Gastroesophageal sphincter (tissue), 4 donors: ENCODE data around the gene PRR20C. TPM values are rescaled to one million over a fixed set of nuclear protein-coding genes. Genes with fewer than 3 reads are reported as not detected.
"Not testable (repeated sequence)": the region's sequence is repeated elsewhere in the genome, so short reads cannot be mapped to it uniquely, and the experiment has no call there.

Experiments
- ATAC-seq: fragments of 150-250 bp; one replicate; pipeline ENCODE4 v1.9.1; 2016; ENCODE audit warnings: mild to moderate bottlenecking, moderate library complexity
- H3K27ac ChIP-seq, 4 donors: fragments of 200-600 bp; sonication (generic) in 3 of 4; 1 replicate in 3 of 4; 2 replicates in 1 of 4; pipeline ENCODE4 v1.5.1; 2016 to 2019
- H3K27me3 ChIP-seq: fragments of 200-600 bp; sonication (generic); one replicate; pipeline ENCODE4 v1.5.1; 2019
- H3K36me3 ChIP-seq, 2 donors: fragments of 200-600 bp; sonication (generic); one replicate each; pipeline ENCODE4 v1.5.1; 2019; ENCODE audit warnings: control low read depth in 1 of 2
- H3K4me1 ChIP-seq, 3 donors: fragments of 200-600 bp; sonication (generic); 1 replicate in 2 of 3; 2 replicates in 1 of 3; pipeline ENCODE4 v1.5.1; 2016 to 2019; ENCODE audit warnings: control low read depth in 2 of 3
- H3K4me3 ChIP-seq, 2 donors: fragments of 200-600 bp; sonication (generic); one replicate each; pipeline ENCODE4 v1.5.1; 2019; ENCODE audit warnings: mild to moderate bottlenecking in 1 of 2, moderate library complexity in 1 of 2
- H3K9me3 ChIP-seq, 3 donors: fragments of 200-600 bp; sonication (generic); one replicate each; pipeline ENCODE4 v1.5.1; 2017 to 2019; ENCODE audit warnings: control low read depth in 2 of 3
- EP300 ChIP-seq: sonication (generic); formaldehyde crosslinking; IDR thresholded peaks from one replicate; pipeline ENCODE4 v1.6.1; 2017; ENCODE audit warnings: antibody characterized with exemption, mild to moderate bottlenecking
- POLR2A ChIP-seq, 2 donors: fragments of 450-650 bp; IDR thresholded peaks; one replicate each; pipeline ENCODE4 v1.6.1; 2017; ENCODE audit warnings: antibody characterized with exemption in 2 of 2, mild to moderate bottlenecking in 2 of 2, moderate library complexity in 1 of 2
- POLR2AphosphoS5 ChIP-seq: sonication (generic); formaldehyde crosslinking; IDR thresholded peaks from one replicate; pipeline ENCODE4 v1.6.1; 2017; ENCODE audit warnings: antibody characterized with exemption
- WGBS, 2 donors: methylation state at CpG; one replicate each; pipeline ENCODE4 v1.1.5; 2018; ENCODE audit warnings: low coverage in 1 of 2; 5-methylcytosine and 5-hydroxymethylcytosine counted together
- total RNA-seq, 4 donors: library from RNA; depleted of rRNA; stranded (reverse); fragments of >200 nt; gene quantifications; one replicate each; pipeline ENCODE4 v1.1.0, GENCODE V29; 2016
- TF ChIP-seq, protein P1 (sequence below), 4 experiments: fragments of 200-600 bp in 2 of 4; fragments of 450-650 bp in 2 of 4; sonication (generic) in 1 of 4; IDR thresholded peaks; one replicate each; pipeline ENCODE4 v1.5.1; 2017 to 2019; ENCODE audit warnings: antibody characterized with exemption in 4 of 4, mild to moderate bottlenecking in 2 of 4, moderate library complexity in 2 of 4

PRR20C gene
- total RNA-seq, 4 donors from 2014 or later, result not detected

- no peaks in the 10 kb centered on the region for H3K36me3 ChIP-seq
- TF ChIP-seq POLR2A (IDR thresholded peaks at IDR 0.05), result no peak
- TF ChIP-seq, protein P1, sequence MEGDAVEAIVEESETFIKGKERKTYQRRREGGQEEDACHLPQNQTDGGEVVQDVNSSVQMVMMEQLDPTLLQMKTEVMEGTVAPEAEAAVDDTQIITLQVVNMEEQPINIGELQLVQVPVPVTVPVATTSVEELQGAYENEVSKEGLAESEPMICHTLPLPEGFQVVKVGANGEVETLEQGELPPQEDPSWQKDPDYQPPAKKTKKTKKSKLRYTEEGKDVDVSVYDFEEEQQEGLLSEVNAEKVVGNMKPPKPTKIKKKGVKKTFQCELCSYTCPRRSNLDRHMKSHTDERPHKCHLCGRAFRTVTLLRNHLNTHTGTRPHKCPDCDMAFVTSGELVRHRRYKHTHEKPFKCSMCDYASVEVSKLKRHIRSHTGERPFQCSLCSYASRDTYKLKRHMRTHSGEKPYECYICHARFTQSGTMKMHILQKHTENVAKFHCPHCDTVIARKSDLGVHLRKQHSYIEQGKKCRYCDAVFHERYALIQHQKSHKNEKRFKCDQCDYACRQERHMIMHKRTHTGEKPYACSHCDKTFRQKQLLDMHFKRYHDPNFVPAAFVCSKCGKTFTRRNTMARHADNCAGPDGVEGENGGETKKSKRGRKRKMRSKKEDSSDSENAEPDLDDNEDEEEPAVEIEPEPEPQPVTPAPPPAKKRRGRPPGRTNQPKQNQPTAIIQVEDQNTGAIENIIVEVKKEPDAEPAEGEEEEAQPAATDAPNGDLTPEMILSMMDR (IDR thresholded peaks at IDR 0.05), result no peak
- no peak for TF ChIP-seq EP300
- TF ChIP-seq POLR2AphosphoS5, result no peak
- no peaks in the 10 kb centered on the region for H3K27me3 ChIP-seq
- WGBS, 2 donors, result 78 to 89% methylated on average over 3 to 4 of the region's 4 CpGs
- no peak for ATAC-seq
- no peak overlapping the region for H3K4me3 ChIP-seq
- no peaks in the 10 kb centered on the region for H3K4me1 ChIP-seq
- H3K9me3 ChIP-seq, result no peaks in the 10 kb centered on the region
- no peak overlapping the region for H3K27ac ChIP-seq
Measured at GRCh38 chr13:57137585-57137984, 16.3 kb upstream of the PRR20C start.

- WGBS, 2 donors, result 93 to 96% methylated on average over 2 to 3 of the region's 5 CpGs
- H3K36me3 ChIP-seq, result no peaks in the 10 kb centered on the region
- H3K4me1 ChIP-seq, result no peaks in the 10 kb centered on the region
- no peak overlapping the region for H3K27ac ChIP-seq
- no peaks in the 10 kb centered on the region for H3K9me3 ChIP-seq
- H3K27me3 ChIP-seq, result no peaks in the 10 kb centered on the region
- no peak for ATAC-seq
- H3K4me3 ChIP-seq, result no peak overlapping the region
- TF ChIP-seq POLR2AphosphoS5, result no peak
Measured at GRCh38 chr13:57138988-57139387, 14.9 kb upstream of the PRR20C start.

- H3K4me3 ChIP-seq, H3K4me1 ChIP-seq, H3K9me3 ChIP-seq, ATAC-seq, H3K27me3 ChIP-seq, H3K36me3 ChIP-seq, H3K27ac ChIP-seq: not testable (repeated sequence)
- WGBS, 2 donors, result no CpG with 5 or more reads among the region's 18 CpGs
Measured at GRCh38 chr13:57139781-57140180, 14.1 kb upstream of the PRR20C start.

- not testable (repeated sequence) for H3K9me3 ChIP-seq, H3K4me1 ChIP-seq, ATAC-seq, H3K4me3 ChIP-seq, H3K27ac ChIP-seq, H3K27me3 ChIP-seq, H3K36me3 ChIP-seq
- no CpG with 5 or more reads among the region's 34 CpGs for WGBS, 2 donors
Measured at GRCh38 chr13:57140235-57140968, 13.5 kb upstream of the PRR20C start, which contains the start of gene PRR20A. TSS of gene PRR20A (plus strand) at chr13:57140918. CDS start at chr13:57141305, 387 bp downstream.

- no CpG with 5 or more reads among the region's 22 CpGs for WGBS, 2 donors
- H3K27ac ChIP-seq, H3K27me3 ChIP-seq, H3K4me3 ChIP-seq, ATAC-seq, H3K9me3 ChIP-seq, H3K36me3 ChIP-seq, H3K4me1 ChIP-seq: not testable (repeated sequence)
Measured at GRCh38 chr13:57147188-57147587, 6.7 kb upstream of the PRR20C start, which contains the start of gene PRR20B. TSS of gene PRR20B (plus strand) at chr13:57147488. CDS start at chr13:57147875, 387 bp downstream.

DNA sequence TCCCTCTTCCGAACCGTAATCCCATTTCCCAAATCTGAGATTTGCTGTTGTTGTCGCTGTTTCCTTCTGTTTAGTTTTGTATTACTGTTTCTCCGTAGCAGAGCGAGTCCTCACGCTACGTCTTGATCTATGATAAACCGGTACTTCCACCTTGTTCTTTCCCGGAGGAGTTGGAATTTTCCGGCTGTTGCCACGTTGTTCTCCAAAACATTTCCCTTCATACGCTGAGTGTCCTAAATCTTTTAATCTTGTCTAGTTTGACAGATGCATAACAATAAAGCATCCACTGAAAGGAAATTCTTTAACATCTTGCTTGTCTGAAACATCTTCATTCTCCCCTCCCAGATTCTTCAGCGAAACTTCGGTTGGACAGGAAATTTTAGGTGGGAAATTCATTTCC is 5.8 kb upstream of the PRR20C start:
- H3K4me1 ChIP-seq, H3K4me3 ChIP-seq, H3K27ac ChIP-seq, H3K27me3 ChIP-seq, H3K9me3 ChIP-seq, ATAC-seq, H3K36me3 ChIP-seq: not testable (repeated sequence)
- 94 to 95% methylated on average over 8 to 9 of the region's 14 CpGs for WGBS, 2 donors

- not testable (repeated sequence) for H3K36me3 ChIP-seq, H3K27me3 ChIP-seq, H3K4me1 ChIP-seq, ATAC-seq, H3K9me3 ChIP-seq, H3K4me3 ChIP-seq, H3K27ac ChIP-seq
- no CpG with 5 or more reads among the region's 22 CpGs for WGBS, 2 donors
Measured at GRCh38 chr13:57160332-57160731, 6.5 kb downstream of the PRR20C start, which contains the start of gene PRR20D. TSS of gene PRR20D (plus strand) at chr13:57160632. CDS start at chr13:57161019, 387 bp downstream.

DNA sequence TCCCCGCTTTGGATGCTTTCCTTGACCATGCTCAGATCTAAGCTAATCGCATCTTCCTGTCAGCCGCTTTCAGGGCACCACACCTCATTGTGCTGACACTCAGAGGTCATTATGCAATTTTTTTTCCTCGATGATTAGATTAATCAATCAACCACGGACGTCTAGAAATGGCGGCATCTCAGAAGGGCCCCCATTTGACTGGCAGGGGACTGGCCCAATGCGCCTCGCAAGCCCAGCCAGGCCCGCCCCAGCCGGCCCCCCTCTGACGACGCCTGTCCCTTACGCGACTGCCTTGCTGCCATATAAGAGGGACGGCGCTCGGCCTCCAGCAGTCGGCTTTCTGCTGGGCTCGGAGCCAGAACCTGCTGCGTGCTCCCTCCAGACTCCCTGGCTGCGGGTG is 13.0 kb downstream of the PRR20C start, which contains the start of gene PRR20E:
Gene PRR20E (plus strand): TSS at position 301 of the 400 bp plus-strand sequence. CDS start 387 bp downstream, outside the sequence.
- H3K4me3 ChIP-seq, H3K27me3 ChIP-seq, ATAC-seq, H3K4me1 ChIP-seq, H3K27ac ChIP-seq, H3K9me3 ChIP-seq, H3K36me3 ChIP-seq: not testable (repeated sequence)
- WGBS, 2 donors, result no CpG with 5 or more reads among the region's 22 CpGs
